Activated CD4-positive, alpha-beta T cell treated with anti-CD3 and anti-CD28 coated beads for 24 hours (primary cell): Measurements from ENCODE around the gene TBXAS1.

Source experiments
- DNase-seq, 2 donors: peaks; one replicate each; pipeline ENCODE4 v3.0.0-alpha.2; 2020; ENCODE audit warnings: low read depth in 2 of 2

Gene TBXAS1

DNA sequence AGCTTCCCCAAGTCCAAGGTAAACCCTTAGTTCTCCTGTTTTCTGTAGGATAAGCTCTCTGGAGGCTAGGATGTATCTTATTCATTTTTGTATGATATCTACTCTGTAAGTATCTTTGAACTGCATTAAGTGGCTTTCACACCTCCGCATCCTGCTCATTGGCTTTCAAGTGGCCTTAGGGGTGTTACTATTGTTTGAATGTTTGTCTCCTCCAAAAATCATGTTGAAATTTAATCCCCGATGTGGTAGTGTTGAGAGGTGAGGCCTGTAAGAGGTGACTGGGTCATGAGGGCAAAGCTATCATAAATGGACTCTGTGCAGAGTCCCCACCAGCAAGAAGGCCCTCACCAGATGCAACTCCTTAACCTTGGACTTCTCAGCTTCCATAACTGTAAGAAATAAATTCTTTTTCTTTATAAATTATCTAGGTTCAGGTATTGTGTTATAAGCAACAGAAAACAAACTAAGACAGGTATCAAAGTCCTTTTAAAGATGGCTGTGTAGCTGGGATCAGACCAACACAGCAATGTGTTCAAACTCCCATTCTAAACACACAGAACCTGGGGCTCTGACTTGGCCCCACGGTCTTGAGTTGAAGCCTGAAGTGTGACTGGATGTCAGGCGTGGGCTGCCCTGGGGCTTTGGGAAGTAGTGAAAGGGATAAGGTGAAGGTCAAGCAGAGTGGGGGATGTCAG, 25.9 kb downstream of the TBXAS1 start:
- DNase-seq = no peak

DNA sequence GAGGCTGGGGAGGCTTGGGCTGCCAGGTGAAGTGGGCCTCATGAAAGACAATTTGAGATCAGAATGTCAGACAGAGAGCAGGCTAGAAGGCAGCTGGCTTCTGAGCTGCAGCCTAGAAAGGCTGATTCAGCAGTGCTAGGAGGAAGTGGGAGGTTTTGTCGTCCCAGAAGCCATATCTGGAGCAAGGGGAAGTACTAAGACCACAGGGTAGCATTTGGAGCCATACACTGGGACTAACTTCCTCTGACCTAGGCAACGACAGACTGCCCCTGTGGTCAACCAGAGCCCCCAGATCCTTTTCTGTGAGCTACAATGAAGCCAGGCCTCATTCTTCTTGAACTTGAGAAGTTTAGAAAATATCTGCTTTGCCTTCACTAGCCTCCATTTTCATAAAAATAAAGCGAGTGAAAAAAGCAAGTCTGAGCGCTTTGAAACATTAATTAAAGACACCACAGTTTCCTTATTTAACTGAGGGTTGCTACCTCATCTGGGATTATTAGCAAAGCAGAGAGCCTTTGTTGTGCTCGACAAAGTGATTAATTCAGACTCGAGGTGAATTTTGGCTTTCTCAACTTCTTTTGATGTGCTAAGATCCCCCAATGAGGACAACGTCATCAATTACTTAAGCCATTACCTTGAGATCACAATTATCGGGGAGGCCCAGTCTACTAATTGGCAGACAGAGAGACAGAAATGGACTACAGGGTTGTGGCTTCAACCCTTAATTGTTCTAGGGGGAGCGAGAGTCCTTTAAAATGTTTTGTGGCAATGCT, 26.6 kb downstream of the TBXAS1 start:
- DNase-seq = peak in 1 of 2 donors; percentile 4

DNA sequence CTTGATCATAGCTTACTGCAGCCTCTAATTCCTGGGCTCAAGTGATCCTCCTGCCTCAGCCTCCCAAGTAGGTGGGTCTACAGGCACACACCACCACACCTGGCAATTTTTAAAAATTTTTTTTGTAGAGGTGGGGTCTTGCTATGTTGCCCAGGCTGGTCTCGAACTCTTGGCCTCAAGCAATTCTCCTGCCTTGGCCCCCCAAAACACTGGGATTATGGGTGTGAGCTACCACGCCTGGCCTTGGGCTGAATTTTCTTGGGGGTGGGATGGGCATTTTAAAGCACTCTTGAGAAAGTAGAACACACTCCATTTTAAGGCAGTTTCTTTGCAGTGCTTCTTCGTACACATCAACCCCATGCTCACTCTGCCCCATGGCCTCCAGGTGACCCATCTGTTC, 28.7 kb downstream of the TBXAS1 start:
- no peak for DNase-seq

DNA sequence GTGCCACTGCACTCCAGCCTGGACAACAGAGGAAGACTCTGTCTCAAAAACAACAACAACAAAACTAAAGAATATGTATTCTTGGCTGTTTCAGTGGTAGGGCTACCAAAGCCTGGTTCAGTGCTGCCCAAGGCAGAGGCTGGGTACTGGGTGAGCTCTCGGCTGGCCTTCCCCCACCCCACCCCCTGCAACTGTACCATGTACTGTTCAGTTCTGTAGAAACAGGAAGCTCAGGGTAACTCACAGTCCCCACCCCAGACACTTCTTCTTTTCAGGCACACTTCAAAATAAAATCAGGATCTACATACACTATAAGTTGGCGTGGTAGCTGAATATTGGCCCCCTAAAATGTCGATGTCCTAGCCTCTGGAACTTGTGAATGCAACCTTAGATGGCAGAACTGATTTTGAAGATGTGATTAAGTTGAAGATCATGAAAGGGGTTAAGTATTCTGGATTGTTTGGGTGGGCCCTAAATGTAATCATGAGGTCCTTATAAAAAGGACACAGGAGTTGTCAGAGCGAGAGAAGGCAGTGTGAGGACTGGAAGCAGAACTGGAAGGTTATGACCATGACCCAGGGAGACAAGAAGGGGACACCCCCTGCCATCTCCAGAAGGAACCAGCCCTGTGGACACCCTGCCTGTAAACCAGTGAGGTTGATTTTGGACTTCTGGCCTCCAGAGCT, 31.2 kb downstream of the TBXAS1 start:
- DNase-seq = no peak

DNA sequence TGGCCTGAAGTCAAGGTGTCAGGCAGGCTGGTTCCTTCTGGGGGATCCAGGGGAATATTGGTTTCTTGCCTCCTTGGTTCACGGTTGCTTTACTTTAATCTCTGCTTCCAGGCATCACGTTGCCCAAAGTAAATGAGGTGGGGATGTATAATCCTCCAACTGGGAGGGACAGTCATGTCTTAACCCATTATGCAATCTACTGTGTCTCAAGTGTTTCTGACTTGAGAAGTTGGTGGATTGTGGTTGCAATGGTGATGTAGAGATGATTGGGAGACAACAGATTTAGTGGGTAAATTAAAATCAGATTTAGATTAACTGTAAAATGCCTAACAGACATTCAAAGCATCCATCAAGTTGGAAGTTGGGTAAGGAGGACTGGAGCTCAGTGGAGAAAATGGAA, 32.7 kb downstream of the TBXAS1 start:
- no peak for DNase-seq

DNA sequence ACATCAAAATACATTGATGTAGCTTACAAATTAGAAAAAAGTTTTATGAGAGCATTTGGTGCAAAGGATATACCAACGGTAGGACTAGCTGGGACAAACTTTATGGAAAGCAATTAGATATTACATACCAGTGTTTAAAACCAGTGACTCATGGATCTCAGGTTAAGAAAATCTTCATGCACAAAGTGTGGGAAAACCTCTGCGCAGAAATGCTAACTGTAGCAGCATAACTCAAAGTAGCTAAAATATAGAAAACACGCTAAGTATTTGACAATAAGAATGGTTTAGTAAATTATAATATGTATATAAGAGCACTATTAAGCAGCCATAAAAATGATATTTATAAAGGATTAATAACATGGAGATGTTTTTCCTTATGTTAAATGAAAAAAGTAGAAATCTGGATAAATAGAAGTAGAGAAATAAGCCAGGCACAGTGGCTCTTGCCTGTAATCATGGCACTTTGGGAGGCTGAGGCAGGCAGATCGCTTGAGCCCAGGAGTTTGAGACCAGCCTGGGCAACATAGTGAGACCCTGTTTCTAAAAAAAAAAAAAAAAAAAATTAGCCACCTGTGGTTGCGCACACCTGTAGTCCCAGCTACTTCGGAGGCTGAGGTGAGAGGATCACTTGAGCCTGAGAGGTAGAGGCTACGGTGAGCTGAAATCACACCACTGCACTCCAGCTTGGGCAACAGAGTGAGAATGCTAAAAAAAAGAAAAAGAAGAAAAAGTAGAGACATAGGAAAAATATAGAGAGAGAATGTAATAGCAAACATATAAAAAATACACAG, 37.2 kb downstream of the TBXAS1 start:
- DNase-seq = no peak

DNA sequence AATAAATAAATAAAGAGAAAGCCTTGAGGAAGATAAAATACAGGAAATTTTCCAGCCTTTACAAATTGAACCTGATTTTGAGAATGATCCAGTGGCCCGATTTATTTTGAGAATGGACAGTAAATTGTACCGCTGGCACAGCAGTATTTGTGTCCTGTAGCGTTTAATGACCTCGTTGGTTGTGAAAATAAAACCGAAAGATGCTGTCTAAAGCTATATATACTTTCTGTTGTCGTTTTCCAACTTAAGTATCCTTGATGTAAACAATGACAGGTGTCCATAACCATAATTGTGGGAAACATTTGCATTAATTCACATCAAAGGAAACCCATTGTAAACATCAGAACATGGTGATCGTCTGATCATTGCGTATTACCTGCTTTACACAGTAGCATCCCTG, 38.8 kb downstream of the TBXAS1 start:
- DNase-seq = no peak

DNA sequence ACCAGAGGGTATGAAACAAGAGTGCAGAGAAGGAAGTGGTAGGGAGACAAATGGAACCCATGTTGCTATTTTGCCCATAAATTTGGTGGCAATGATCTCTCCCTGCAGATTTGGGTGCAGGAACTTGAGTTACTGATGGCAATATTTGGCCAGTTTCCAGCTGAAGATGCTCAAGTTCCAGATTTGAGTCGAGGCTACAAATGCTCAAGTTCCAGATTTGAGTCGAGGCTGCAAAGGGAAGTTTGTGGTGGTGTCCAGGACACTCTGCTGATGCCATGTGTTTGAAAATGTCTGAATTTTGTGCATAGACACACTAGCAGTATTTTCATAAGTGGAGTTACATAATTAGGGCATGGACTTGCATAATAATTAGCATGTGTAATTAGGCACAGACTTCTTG, 40.8 kb downstream of the TBXAS1 start:
- no peak for DNase-seq

DNA sequence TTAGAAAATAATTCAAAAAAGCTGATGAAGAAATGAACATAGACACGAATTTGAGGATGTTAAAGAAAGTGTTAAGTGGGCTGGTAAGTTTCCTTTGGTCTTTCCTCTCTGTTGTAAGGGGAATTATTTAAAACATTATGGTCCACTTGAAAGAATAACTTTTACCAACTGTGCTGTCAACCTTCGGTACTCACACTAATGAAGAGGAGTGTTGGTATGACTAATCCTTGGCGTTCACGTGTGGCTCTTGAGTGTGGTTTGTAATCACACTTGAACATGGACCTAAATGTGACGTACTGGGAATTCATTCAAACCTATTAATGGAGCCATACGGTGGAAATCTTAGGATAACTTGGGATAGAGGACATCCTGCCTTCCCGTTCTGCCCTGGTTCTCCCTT, 41.3 kb downstream of the TBXAS1 start:
- no peak for DNase-seq

DNA sequence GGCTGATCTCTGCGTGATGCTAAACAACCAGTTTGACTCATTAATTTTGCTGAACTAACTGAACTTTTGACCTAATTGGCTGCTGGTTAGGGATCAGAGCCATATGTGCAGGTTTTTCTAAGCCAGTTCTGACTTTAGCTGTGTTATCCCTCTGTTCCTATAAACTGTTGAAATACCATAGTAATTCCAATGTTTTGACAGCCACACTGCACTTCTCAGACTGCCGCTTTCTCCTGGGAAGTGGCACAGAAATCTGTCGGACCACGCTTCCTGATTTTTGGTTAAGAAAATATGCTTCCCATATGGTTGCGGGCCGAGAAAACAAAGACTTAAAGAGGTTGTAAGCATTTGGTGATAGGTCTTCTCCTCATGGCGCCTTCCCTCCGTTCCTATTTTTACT, 42.3 kb downstream of the TBXAS1 start:
- DNase-seq = no peak

DNA sequence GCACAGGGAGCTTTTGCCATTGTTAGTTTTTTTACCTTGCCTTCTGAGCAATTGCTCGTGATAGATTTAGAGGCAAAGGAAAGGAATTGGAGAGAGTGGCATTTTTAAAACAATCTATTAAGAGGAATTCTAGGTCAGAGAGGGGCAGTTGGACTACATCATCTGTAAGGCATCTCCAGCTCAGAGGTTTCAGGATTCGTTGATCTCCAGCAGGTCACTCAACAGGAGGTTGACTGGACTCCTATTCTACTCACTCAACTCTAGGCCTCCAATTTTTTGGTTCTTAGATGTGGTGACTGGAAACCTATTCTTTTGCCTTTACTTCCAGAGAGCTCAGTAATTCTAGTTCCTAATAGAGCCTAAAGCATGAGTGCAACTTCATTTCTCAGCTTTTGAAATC, 42.8 kb downstream of the TBXAS1 start:
- no peak for DNase-seq

DNA sequence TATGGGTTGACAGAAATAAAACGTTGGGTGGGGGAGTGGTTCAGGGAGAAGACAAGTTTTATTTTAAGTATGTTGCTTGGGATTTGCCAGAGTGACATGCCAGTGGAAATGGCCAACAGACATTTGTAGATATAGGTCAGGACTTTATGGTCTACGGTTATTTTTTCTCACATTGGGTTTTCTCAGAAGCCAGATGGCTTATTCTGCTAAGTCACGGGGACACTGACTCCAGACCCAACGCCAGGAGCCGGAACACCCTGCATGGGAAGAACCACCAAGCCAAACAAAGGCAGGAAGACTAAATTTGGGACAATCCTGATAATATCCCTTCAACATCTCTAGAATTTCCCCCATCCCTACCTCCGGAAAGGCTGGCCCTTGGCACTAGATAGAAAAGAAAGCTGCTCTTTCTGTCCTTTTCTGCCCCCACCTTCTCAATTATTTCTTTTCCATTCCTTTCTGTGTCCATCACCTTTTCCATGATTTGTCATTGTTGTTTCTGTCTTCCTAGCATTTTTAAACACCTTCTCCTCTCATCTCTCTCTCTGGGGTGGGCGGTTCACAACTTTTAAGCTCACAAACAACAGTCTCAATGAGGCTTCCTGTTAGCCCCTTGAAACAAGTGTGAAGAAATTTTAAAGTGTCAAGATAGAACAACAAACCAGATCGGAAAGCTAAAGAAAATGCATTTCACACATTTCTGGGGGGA, 44.7 kb downstream of the TBXAS1 start:
- DNase-seq = no peak

DNA sequence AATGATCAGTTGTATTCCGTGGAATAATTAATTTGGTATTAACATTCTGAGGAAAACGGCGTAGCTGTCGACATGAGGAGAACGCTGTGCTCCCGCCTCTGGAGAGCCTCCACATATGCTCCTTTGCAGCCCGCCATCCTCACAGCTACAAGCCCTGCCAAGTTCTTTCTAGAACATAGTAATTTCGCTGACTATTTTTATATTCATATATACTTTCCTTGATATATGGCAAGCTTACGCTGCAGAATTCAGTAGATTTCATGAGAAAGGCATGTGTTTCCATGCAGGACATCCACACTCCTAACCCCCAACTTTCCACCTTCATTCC, 45.2 kb downstream of the TBXAS1 start:
- DNase-seq = no peak

DNA sequence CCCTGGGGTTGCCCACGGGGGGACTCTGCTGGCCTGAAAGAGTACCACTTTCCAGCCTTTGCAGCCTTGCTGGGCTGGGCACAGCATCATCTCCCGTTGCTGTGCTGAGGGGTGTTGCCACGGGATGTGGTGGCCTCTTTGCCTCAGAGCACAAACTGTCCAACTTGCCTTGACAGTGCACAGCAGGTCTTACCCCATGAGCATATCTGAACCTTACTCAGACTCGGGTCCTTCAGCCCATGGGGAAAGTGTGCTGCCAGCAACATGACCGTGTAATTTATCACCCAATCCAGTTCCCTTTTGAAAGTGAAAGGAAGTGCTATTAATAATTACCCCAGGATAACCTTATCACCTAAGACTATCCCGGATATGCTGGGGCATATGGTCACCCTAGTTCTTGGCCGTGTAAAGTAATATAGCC, 46.8 kb downstream of the TBXAS1 start:
- DNase-seq = no peak

DNA sequence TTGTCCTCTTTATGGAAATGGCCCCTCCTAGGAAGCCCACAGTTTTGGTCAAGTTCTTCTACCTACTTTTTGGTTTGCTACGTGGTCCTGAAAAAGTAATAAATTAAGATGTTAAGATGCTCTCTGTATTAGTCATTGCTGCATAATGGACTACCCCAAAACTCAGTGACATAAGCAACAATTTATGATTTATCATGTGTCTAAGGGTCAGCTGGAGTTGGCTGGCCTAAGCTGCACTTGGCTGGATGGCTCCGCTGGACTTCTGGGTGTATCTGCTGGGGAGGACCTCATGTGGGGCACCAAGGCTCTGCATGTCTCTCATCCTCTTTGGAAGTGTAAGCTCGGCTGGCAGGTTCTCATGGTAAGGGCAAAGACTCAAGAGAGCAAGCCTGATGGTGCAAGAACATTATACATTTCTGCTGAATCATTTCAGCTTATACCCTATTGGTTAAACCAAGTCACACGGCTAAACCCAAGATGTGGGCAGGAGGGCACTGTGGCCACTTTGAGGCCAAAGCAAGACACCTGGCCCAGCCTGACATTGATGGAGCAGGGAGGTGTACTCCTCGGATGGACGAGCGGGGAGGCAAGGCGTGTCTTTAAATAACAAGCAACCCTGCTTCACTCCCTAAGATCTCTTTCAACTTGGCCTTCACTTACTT, 47.7 kb downstream of the TBXAS1 start:
- DNase-seq = no peak

DNA sequence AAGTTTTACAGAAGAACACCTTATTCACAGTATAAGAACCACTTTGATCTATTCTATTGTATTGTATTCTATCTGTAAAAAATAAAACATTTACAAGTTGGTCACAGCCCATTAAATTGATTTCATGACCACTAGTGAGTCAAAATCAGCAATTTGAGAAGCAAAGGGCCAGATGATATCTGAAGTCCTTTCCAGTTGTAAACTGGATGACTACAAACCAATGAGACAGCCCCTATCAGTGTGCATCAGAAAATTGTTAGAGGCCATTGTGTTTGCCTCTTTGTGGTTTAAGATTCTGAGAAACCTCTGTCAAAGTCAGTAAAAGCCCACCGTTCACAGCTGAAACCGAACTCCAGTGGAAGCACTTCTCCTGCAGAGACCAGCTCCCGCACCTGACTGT, 54.8 kb downstream of the TBXAS1 start:
- DNase-seq = no peak

DNA sequence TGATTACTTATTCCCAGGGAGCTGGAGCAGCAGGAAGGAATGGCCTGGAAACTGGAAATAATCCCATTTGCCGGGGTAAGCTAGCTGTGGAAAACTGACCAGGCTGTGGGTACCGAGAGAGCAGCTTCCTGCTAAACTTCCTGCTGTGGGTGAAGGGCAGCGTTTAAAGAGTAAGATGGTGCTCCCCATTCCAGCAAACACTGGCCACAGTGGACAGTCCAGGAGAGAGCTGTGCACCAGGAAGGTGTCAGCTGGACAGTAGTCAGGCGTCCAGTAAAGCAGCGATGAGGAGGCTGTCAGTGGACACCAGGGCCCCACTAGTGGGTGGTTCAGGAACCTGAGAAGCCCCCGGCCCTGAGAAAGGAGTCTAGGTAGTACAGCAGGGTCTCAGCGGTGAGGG, 55.4 kb downstream of the TBXAS1 start:
- DNase-seq = no peak

DNA sequence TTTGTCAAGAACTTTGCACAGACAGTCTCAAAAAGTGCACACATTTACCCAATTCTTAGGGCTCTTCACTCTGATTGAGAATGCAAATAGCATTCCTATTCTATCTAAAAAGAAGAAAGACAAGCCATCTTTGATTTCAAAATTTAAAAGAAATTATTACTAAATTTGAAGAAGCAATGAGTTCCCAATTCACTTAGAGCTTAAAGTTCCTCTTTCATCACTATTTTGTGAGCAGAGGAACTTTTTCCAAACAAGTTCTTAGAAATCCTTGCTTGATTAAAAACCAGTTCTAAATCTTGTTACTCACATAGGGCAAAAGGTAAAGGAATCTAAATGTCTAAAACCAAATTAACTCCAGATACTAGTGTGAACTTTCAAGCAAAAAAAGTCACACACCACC, 56.4 kb downstream of the TBXAS1 start:
- no peak for DNase-seq

DNA sequence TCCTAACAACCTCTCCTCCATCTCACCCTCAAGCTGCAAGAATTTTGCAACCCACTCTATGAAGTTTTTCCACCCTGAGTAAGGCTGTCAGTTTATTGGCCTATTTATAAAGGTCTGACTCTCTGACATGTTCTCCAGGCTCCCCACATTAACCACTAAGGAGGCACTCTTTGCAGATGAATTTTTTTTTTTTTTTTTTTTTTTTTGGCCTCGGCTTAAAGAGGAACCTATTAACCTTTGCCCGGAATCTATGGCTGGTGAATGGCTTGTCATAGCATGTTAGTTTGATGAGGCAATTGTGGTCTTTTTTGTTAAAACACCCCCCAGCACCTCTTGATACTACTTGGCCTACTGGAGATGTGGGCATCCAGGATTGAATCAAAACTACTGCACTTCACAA, 57.1 kb downstream of the TBXAS1 start:
- DNase-seq = no peak

DNA sequence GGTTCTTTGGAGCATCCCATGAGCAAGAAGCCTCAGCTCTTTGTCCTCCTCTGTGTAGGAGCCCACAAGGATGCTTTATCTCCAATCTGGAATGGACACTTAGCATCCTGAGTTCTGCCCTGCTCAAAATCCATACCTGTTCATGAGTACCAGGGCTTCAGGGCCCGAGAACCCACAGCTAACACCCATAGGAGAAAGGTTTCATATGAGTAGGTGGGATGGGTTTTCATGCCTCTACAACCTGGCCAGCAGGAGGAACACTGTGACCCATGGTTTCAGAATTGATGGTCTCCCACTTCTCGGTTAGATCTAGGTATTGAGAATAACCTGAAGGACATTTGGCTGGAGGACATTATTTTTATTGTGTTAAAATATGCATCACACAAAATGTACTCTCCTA, 57.8 kb downstream of the TBXAS1 start:
- DNase-seq = no peak

DNA sequence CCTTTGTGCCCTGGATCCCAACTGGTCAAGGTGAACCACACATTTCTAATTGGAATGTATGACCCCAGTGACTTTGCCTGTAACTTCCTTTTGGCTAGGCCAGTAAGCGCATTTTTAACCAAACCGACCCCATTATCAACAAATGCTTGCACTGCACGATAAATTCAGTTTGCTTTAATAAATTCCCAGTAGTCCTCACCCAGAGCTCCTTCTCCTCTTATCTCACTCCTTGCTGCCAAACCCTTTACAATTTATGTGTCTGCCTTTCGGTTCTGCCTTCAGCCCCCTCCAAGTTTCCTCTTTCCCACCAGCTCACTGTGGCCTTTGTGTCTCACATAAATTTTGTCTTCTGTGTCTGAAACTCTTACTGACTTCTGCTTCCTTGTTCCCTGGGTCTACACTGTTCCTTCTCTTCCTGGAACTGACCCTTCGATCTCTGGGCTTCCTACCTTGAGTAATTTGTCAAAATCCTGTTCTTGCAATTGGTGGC, 59.0 kb downstream of the TBXAS1 start:
- no peak for DNase-seq
